Measurements from ENCODE around the gene ACAA2. TPM values are rescaled to one million over a fixed set of nuclear protein-coding genes. Genes with fewer than 3 reads are reported as not detected.

Gene ACAA2
- total RNA-seq, 1 donor from 2014 or later, result 99.0 TPM

DNA sequence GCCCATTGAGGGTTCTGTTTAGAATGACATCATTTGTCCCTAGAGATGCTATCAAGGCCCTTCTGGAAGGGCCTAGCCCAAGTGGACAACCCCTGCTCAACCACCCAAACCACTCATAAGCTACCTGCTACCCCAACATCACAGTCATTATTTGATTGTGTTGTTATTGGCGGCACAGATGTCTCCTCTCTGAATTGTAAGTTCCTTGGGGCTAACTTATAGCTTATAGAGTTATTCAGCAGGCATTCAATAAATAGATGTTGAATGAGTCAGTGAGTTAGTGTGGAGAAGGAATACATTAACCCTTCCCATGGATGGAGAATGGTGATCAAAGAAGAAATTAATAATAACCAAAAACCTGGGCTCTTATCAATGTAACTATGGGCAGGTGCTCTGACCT lies 80.0 kb downstream of the ACAA2 start:
- peaks cover 31% of the 10 kb centered on the region for H3K4me1 Mint-ChIP-seq (ENCODE audit: unreplicated experiment)
- H3K27me3 Mint-ChIP-seq, result peaks cover 3% of the 10 kb centered on the region
- DNase-seq (ENCODE audit: extremely low spot score, unreplicated experiment), result no peak
- H3K9me3 Mint-ChIP-seq, result no peaks in the 10 kb centered on the region
- no peaks in the 10 kb centered on the region for H3K36me3 Mint-ChIP-seq
- TF ChIP-seq, protein P1, sequence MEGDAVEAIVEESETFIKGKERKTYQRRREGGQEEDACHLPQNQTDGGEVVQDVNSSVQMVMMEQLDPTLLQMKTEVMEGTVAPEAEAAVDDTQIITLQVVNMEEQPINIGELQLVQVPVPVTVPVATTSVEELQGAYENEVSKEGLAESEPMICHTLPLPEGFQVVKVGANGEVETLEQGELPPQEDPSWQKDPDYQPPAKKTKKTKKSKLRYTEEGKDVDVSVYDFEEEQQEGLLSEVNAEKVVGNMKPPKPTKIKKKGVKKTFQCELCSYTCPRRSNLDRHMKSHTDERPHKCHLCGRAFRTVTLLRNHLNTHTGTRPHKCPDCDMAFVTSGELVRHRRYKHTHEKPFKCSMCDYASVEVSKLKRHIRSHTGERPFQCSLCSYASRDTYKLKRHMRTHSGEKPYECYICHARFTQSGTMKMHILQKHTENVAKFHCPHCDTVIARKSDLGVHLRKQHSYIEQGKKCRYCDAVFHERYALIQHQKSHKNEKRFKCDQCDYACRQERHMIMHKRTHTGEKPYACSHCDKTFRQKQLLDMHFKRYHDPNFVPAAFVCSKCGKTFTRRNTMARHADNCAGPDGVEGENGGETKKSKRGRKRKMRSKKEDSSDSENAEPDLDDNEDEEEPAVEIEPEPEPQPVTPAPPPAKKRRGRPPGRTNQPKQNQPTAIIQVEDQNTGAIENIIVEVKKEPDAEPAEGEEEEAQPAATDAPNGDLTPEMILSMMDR (conservative IDR thresholded peaks at IDR 0.05), result no peak
- H3K27ac Mint-ChIP-seq, result no peak overlapping the region
- H3K4me3 Mint-ChIP-seq, result no peak overlapping the region
